Smooth muscle cell (in vitro differentiated cells): ENCODE data around the gene YY1. TPM values are rescaled to one million over a fixed set of nuclear protein-coding genes. Genes with fewer than 3 reads are reported as not detected.
"Not testable (repeated sequence)": the region's sequence is repeated elsewhere in the genome, so short reads cannot be mapped to it uniquely, and the experiment has no call there.

Source experiments
- DNase-seq: peaks from one replicate; lab custom pipeline; 2025; ENCODE audit not compliant: unreplicated experiment; lab: John Stamatoyannopoulos, UW
- H2AFZ ChIP-seq: fragments of 200-600 bp; sonication (generic); 2 replicates; pipeline ENCODE4 v1.6.0; 2016; ENCODE audit warnings: antibody characterized with exemption, low read depth, mild to moderate bottlenecking
- H3F3A ChIP-seq: fragments of 200-600 bp; sonication (generic); 2 replicates; pipeline ENCODE4 v1.6.0; 2017; ENCODE audit warnings: antibody characterized with exemption, low read depth
- H3K27ac ChIP-seq: fragments of 200-600 bp; sonication (generic); 2 replicates; pipeline ENCODE4 v1.5.1; 2016; ENCODE audit warnings: low read depth, mild to moderate bottlenecking
- H3K27me3 ChIP-seq: fragments of 200-600 bp; sonication (generic); 2 replicates; pipeline ENCODE4 v1.6.1; 2016; ENCODE audit warnings: low read depth, mild to moderate bottlenecking
- H3K36me3 ChIP-seq: fragments of 200-600 bp; sonication (generic); 2 replicates; pipeline ENCODE4 v1.5.1; 2016; ENCODE audit warnings: low read depth
- H3K4me1 ChIP-seq: fragments of 200-600 bp; sonication (generic); 2 replicates; pipeline ENCODE4 v1.5.1; 2016; ENCODE audit warnings: low read depth
- H3K4me2 ChIP-seq: fragments of 200-600 bp; sonication (generic); 2 replicates; pipeline ENCODE4 v1.6.0; 2016; ENCODE audit warnings: mild to moderate bottlenecking
- H3K4me3 ChIP-seq: fragments of 200-600 bp; sonication (generic); 2 replicates; pipeline ENCODE4 v1.5.1; 2016; ENCODE audit warnings: mild to moderate bottlenecking
- H3K79me2 ChIP-seq: fragments of 200-600 bp; sonication (generic); 2 replicates; pipeline ENCODE4 v1.6.0; 2016; ENCODE audit warnings: low read depth, mild to moderate bottlenecking
- H3K9ac ChIP-seq: fragments of 200-600 bp; sonication (generic); 2 replicates; pipeline ENCODE4 v1.6.0; 2016; ENCODE audit warnings: low read depth
- H3K9me3 ChIP-seq: fragments of 200-600 bp; sonication (generic); replicated peaks from 2 replicates; pipeline ENCODE4 v1.5.1; 2016; ENCODE audit warnings: low read depth
- H4K20me1 ChIP-seq: fragments of 200-600 bp; sonication (generic); 2 replicates; pipeline ENCODE4 v1.6.0; 2016; ENCODE audit warnings: low read depth
- WGBS: methylation state at CpG from one replicate; pipeline ENCODE4 v1.1.7; 2016; ENCODE audit warnings: low lambda C conversion rate; 5-methylcytosine and 5-hydroxymethylcytosine counted together
- polyA plus RNA-seq: library from polyadenylated mRNA; unstranded; fragments of >200 nt; fragmentation: Nextera tagmentation; extraction: Ambion mirVana; gene quantifications from 2 replicates; pipeline ENCODE4 v1.2.1, GENCODE V29; 2016
- total RNA-seq: library from RNA; depleted of rRNA; stranded (reverse); fragments of >200 nt; gene quantifications from 2 replicates; pipeline ENCODE4 v1.2.3, GENCODE V29; 2014
- TF ChIP-seq, protein P1 (sequence below): fragments of 200-600 bp; sonication (generic); IDR thresholded peaks from 2 replicates; pipeline ENCODE4 v1.5.1; 2017; ENCODE audit warnings: borderline replicate concordance, mild to moderate bottlenecking, antibody characterized with exemption; ENCODE audit not compliant: insufficient read depth, poor library complexity, severe bottlenecking

The YY1 gene
- total and polyA plus RNA-seq, 2 experiments from 2014 or later = 28.2 to 48.7 TPM

DNA sequence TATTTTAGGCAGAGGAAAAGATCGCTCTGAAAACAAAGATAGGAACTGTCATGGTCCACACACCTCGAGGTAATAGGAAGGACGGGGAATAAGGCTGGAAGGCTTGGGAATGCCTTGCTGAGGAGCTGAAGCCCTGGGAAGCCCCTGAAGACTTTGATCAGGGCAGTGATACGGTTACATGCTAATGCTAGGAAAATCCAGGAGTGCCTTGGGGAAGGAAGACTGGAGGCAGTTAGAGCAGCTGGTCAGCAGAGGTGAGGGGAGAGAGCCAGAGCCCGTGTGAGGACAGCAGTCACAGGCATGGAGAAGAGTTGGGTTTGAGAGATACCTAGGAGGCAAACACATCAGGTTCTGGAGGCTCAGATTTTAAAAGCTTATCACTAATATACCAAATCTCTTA, 8.6 kb upstream of the YY1 start:
- WGBS = 79% methylated on average over 5 of the region's 5 CpGs
- Histone ChIP-seq H3K27ac (no peak overlapping the region), H3K4me3 (no peak overlapping the region), H3K9me3 (no peaks in the 10 kb centered on the region), H3K27me3 (no peaks in the 10 kb centered on the region), H3K79me2 (peaks cover 96% of the 10 kb centered on the region), H4K20me1 (peaks cover 82% of the 10 kb centered on the region), H3K4me2 (no peak overlapping the region), H2AFZ (no peak overlapping the region), H3K4me1 (no peaks in the 10 kb centered on the region), H3K9ac (no peak overlapping the region), H3K36me3 (no peaks in the 10 kb centered on the region), H3F3A (no peaks in the 10 kb centered on the region)
- DNase-seq = no peak
- TF ChIP-seq, protein P1, sequence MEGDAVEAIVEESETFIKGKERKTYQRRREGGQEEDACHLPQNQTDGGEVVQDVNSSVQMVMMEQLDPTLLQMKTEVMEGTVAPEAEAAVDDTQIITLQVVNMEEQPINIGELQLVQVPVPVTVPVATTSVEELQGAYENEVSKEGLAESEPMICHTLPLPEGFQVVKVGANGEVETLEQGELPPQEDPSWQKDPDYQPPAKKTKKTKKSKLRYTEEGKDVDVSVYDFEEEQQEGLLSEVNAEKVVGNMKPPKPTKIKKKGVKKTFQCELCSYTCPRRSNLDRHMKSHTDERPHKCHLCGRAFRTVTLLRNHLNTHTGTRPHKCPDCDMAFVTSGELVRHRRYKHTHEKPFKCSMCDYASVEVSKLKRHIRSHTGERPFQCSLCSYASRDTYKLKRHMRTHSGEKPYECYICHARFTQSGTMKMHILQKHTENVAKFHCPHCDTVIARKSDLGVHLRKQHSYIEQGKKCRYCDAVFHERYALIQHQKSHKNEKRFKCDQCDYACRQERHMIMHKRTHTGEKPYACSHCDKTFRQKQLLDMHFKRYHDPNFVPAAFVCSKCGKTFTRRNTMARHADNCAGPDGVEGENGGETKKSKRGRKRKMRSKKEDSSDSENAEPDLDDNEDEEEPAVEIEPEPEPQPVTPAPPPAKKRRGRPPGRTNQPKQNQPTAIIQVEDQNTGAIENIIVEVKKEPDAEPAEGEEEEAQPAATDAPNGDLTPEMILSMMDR = no peak

DNA sequence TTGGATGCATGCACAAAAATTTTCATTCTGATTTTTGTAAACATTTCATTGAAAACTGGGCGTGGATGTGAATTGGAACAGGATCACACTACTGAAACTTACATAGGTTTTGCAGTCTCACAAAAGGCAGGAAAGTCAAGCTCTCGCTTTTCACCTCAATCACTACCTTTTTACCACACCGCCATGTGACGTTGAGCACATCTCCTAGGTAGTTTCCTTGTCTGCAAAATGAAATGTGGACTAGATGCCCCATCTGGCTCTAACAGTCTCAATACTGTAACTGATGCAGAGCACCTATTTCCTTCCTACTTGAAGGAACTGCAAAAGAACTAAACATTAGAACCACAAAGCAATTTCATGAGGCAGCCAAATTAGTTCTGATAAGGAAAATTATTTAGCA, 4.4 kb upstream of the YY1 start:
- Histone ChIP-seq H3K27ac (no peak overlapping the region), H3K36me3 (no peaks in the 10 kb centered on the region), H3F3A (peaks cover 2% of the 10 kb centered on the region), H3K27me3 (no peaks in the 10 kb centered on the region), H3K9ac (no peak overlapping the region), H4K20me1 (peaks cover 82% of the 10 kb centered on the region), H3K9me3 (no peaks in the 10 kb centered on the region), H3K79me2 (peaks cover 91% of the 10 kb centered on the region), H3K4me2 (no peak overlapping the region), H3K4me3 (no peak overlapping the region), H3K4me1 (peaks cover 11% of the 10 kb centered on the region), H2AFZ (no peak overlapping the region)
- TF ChIP-seq, protein P1 = no peak
- whole genome bisulfite sequencing = 97% methylated on average over 4 of the region's 4 CpGs
- DNase-seq = no peak

DNA sequence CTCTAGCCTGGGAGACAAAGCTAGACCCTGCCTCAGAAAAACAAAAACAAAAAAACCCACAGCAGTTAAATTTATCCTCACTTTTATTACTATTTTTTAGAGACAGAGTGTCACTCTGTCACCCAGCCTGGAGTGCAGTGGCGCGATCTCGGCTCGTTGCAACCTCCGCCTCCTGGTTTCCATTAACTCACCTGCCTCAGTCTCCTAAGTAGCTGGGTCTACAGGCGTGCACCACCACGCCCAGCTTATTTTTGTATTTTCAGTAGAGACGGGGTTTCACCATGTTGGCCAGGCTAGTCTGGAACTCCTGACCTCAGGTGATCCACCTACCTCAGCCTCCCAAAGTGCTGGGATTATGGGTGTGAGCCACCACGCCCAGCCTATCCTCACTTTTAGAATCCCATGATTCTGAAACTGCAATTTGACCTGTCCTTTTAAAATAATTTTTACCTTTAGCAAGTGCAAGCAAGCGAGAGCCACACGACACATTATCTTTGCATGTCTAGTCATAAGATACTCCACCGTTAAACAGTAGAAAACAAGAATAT, 2.6 kb upstream of the YY1 start:
- not testable (repeated sequence) for H3K9ac ChIP-seq, DNase-seq, H3K27me3 ChIP-seq, H2AFZ ChIP-seq, H3K9me3 ChIP-seq, H3K36me3 ChIP-seq
- Histone ChIP-seq H3K4me3 (peak overlapping the region; percentile 95), H3F3A (peaks cover 14% of the 10 kb centered on the region), H3K4me2 (peak overlapping the region; percentile 91), H4K20me1 (peaks cover 74% of the 10 kb centered on the region), H3K4me1 (peaks cover 18% of the 10 kb centered on the region), H3K27ac (peak overlapping the region; percentile 97), H3K79me2 (peaks cover 83% of the 10 kb centered on the region)
- WGBS = 93% methylated on average over 12 of the region's 12 CpGs

DNA sequence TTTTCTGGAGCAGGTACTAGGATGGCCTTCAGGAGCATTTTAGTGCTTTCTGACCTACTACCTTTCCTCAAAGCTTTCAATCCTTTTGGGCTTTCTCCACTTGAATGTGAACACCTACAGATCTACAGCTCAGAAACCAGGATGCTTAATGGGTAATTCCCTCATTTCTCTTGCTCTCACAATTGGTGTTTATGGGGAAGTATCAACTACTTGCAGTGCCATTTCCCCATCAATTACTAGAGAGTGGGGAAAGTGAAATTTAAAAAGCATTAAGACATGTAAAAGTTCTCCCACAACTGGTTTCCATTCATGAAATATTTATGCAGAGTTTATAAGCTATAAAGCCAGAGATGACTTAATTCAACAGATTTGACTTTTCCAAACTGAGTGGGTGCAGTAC, 2.1 kb upstream of the YY1 start:
- peak overlapping the region; percentile 91 for H3K4me2 ChIP-seq
- DNase-seq = no peak
- H3F3A ChIP-seq = peaks cover 15% of the 10 kb centered on the region
- peak overlapping the region; percentile 97 for H3K27ac ChIP-seq
- H3K9ac ChIP-seq = peak overlapping the region; percentile 97
- H3K27me3 ChIP-seq = no peaks in the 10 kb centered on the region
- peaks cover 74% of the 10 kb centered on the region for H4K20me1 ChIP-seq
- no peak overlapping the region for H2AFZ ChIP-seq
- H3K4me3 ChIP-seq = peak overlapping the region; percentile 95
- H3K36me3 ChIP-seq = no peaks in the 10 kb centered on the region
- peaks cover 21% of the 10 kb centered on the region for H3K4me1 ChIP-seq
- peaks cover 83% of the 10 kb centered on the region for H3K79me2 ChIP-seq
- no peaks in the 10 kb centered on the region for H3K9me3 ChIP-seq
- TF ChIP-seq, protein P1 = no peak
